ENCODE data around the gene MYO18B. TPM values are rescaled to one million over a fixed set of nuclear protein-coding genes. Genes with fewer than 3 reads are reported as not detected.

Gene MYO18B
- total RNA-seq, 2 experiments from 2014 or later = 0.11 to 0.22 TPM

- H3K9me3 ChIP-seq (ENCODE audit: control insufficient read depth in 1 of 2, insufficient read depth in 1 of 2, low read length in 2 of 2) = peaks cover 9 to 10% of the 10 kb centered on the region in 2 experiments
- H3K4me1 ChIP-seq (ENCODE audit: insufficient read depth, low read length) = no peaks in the 10 kb centered on the region
- H3K4me3 Mint-ChIP-seq = no peak overlapping the region
- ChIA-PET CTCF (no interaction called here), POLR2A (no interaction called here)
- H3K27me3 ChIP-seq (ENCODE audit: control insufficient read depth in 1 of 2, insufficient read depth in 2 of 2, low read length in 2 of 2) = no peaks in the 10 kb centered on the region
- no peak for TF ChIP-seq CTCF (IDR thresholded peaks at IDR 0.05)
- no peak for ATAC-seq (ENCODE audit: poor library complexity)
- H3K27me3 Mint-ChIP-seq = no peaks in the 10 kb centered on the region
- no peak overlapping the region for H3K27ac ChIP-seq (ENCODE audit: low read depth in 1 of 2, low read length in 2 of 2)
- peaks cover 2% of the 10 kb centered on the region for H3K9me3 Mint-ChIP-seq
- H3K27ac Mint-ChIP-seq = no peak overlapping the region
- DNase-seq = no peak
- no peak overlapping the region for H3K4me3 ChIP-seq (ENCODE audit: low read length)
- H3K36me3 Mint-ChIP-seq (ENCODE audit: low read depth) = no peaks in the 10 kb centered on the region
- intact Hi-C loops (cut with DNase I, micrococcal nuclease) = no loop called here
- no peaks in the 10 kb centered on the region for H3K4me1 Mint-ChIP-seq (ENCODE audit: low read depth)
- no peaks in the 10 kb centered on the region for H3K36me3 ChIP-seq (ENCODE audit: insufficient read depth, low read length)
Observed at GRCh38 chr22:26033071-26033470, 291.1 kb downstream of the MYO18B start.

- Histone ChIP-seq H3K9me3 (ENCODE audit: control insufficient read depth in 1 of 2, insufficient read depth in 1 of 2, low read length in 2 of 2) (peaks cover 9 to 10% of the 10 kb centered on the region in 2 experiments), H3K4me3 (ENCODE audit: low read length) (no peak overlapping the region), H3K27me3 (ENCODE audit: control insufficient read depth in 1 of 2, insufficient read depth in 2 of 2, low read length in 2 of 2) (no peaks in the 10 kb centered on the region), H3K36me3 (ENCODE audit: insufficient read depth, low read length) (no peaks in the 10 kb centered on the region), H3K27ac (ENCODE audit: low read depth in 1 of 2, low read length in 2 of 2) (no peak overlapping the region), H3K4me1 (ENCODE audit: insufficient read depth, low read length) (no peaks in the 10 kb centered on the region)
- DNase-seq = no peak
- no peak overlapping the region for H3K27ac Mint-ChIP-seq
- no peaks in the 10 kb centered on the region for H3K27me3 Mint-ChIP-seq
- TF ChIP-seq CTCF (IDR thresholded peaks at IDR 0.05) = no peak
- H3K4me3 Mint-ChIP-seq = no peak overlapping the region
- CTCF ChIA-PET = no interaction called here
- H3K4me1 Mint-ChIP-seq (ENCODE audit: low read depth) = no peaks in the 10 kb centered on the region
- ATAC-seq (ENCODE audit: poor library complexity) = no peak
- peaks cover 2% of the 10 kb centered on the region for H3K9me3 Mint-ChIP-seq
- no peaks in the 10 kb centered on the region for H3K36me3 Mint-ChIP-seq (ENCODE audit: low read depth)
- POLR2A ChIA-PET = no interaction called here
- intact Hi-C loops (cut with DNase I, micrococcal nuclease) = no loop called here
Observed at GRCh38 chr22:26033586-26033985, 291.6 kb downstream of the MYO18B start.

- H3K4me3 ChIP-seq (ENCODE audit: low read length) = no peak overlapping the region
- no peaks in the 10 kb centered on the region for H3K4me1 Mint-ChIP-seq (ENCODE audit: low read depth)
- no peaks in the 10 kb centered on the region for H3K36me3 Mint-ChIP-seq (ENCODE audit: low read depth)
- H3K27ac Mint-ChIP-seq = no peak overlapping the region
- no peak for TF ChIP-seq CTCF (IDR thresholded peaks at IDR 0.05)
- H3K4me3 Mint-ChIP-seq = no peak overlapping the region
- intact Hi-C loops (cut with DNase I, micrococcal nuclease) = no loop called here
- H3K36me3 ChIP-seq (ENCODE audit: insufficient read depth, low read length) = no peaks in the 10 kb centered on the region
- no peaks in the 10 kb centered on the region for H3K9me3 Mint-ChIP-seq
- H3K9me3 ChIP-seq (ENCODE audit: control insufficient read depth in 1 of 2, insufficient read depth in 1 of 2, low read length in 2 of 2) = peaks cover 9 to 10% of the 10 kb centered on the region in 2 experiments
- no peaks in the 10 kb centered on the region for H3K4me1 ChIP-seq (ENCODE audit: insufficient read depth, low read length)
- no peak overlapping the region for H3K27ac ChIP-seq (ENCODE audit: low read depth in 1 of 2, low read length in 2 of 2)
- no peak for DNase-seq
- no peaks in the 10 kb centered on the region for H3K27me3 ChIP-seq (ENCODE audit: control insufficient read depth in 1 of 2, insufficient read depth in 2 of 2, low read length in 2 of 2)
- CTCF ChIA-PET = no interaction called here
- POLR2A ChIA-PET = no interaction called here
- ATAC-seq (ENCODE audit: poor library complexity) = no peak
- no peaks in the 10 kb centered on the region for H3K27me3 Mint-ChIP-seq
Observed at GRCh38 chr22:26035523-26035922, 293.5 kb downstream of the MYO18B start.

Data from CD4-positive, alpha-beta T cell (primary cell).